PC-3 (cell line): ENCODE measurements around the gene MSH3. TPM values are rescaled to one million over a fixed set of nuclear protein-coding genes. Genes with fewer than 3 reads are reported as not detected.

Source experiments
- ATAC-seq: fragments of 200-7000 bp; cut with Tn5 transposase; 2 replicates; pipeline ENCODE4 v1.9.1; 2020; ENCODE audit warnings: mild to moderate bottlenecking, moderate library complexity
- BruUV-seq: library from RNA; stranded (reverse); fragments of 400-500 nt; replicated peaks from 2 replicates; lab custom pipeline; 2021; lab: Mats Ljungman, UMichigan
- CTCF ChIA-PET: fragments of 300-600 bp; sonication (Branson Sonifier 250); formaldehyde crosslinking; loops from one replicate; lab custom pipeline; 2022; ENCODE audit warnings: antibody characterized with exemption; lab: Charles Lee
- POLR2A ChIA-PET: fragments of 300-600 bp; sonication (Branson Sonifier 250); formaldehyde crosslinking; loops from one replicate; lab custom pipeline; 2022; ENCODE audit warnings: antibody characterized with exemption; ENCODE audit not compliant: unreplicated experiment; lab: Charles Lee
- DNase-seq: peaks from one replicate; pipeline ENCODE4 v3.0.0-alpha.2; 2015
- H2AFZ ChIP-seq: fragments of 300-600 bp; sonication (generic); 2 replicates; pipeline ENCODE4 v1.6.0; 2016; ENCODE audit warnings: antibody characterized with exemption, low read length
- H3F3A ChIP-seq: fragments of 300-600 bp; sonication (generic); one replicate; pipeline ENCODE4 v1.6.0; 2017; ENCODE audit warnings: antibody characterized with exemption, low read length, control low read depth, mild to moderate bottlenecking; ENCODE audit not compliant: unreplicated experiment
- H3K27ac ChIP-seq: fragments of 300-600 bp; sonication (generic); 2 replicates; pipeline ENCODE4 v1.5.1; 2016; ENCODE audit warnings: mild to moderate bottlenecking, low read length
- H3K27me3 ChIP-seq: fragments of 300-600 bp; sonication (generic); 2 replicates; pipeline ENCODE4 v1.6.1; 2016; ENCODE audit warnings: low read length, mixed read lengths
- H3K36me3 ChIP-seq: fragments of 300-600 bp; sonication (generic); 2 replicates; pipeline ENCODE4 v1.6.1; 2016; ENCODE audit warnings: low read depth, mixed run types, low read length, mixed read lengths
- H3K4me1 ChIP-seq: fragments of 300-600 bp; sonication (generic); 2 replicates; pipeline ENCODE4 v1.5.1; 2016; ENCODE audit warnings: low read length; ENCODE audit not compliant: insufficient read depth
- H3K4me2 ChIP-seq: fragments of 300-600 bp; sonication (generic); 2 replicates; pipeline ENCODE4 v1.6.0; 2016; ENCODE audit warnings: low read length
- H3K4me3 ChIP-seq: fragments of 300-600 bp; sonication (generic); 2 replicates; pipeline ENCODE4 v1.5.1; 2016; ENCODE audit warnings: mild to moderate bottlenecking, low read length, mixed read lengths
- H3K79me2 ChIP-seq: fragments of 300-600 bp; sonication (generic); 2 replicates; pipeline ENCODE4 v1.6.1; 2017; ENCODE audit warnings: low read length, mixed read lengths
- H3K9ac ChIP-seq: fragments of 300-600 bp; sonication (generic); 2 replicates; pipeline ENCODE4 v1.6.0; 2016; ENCODE audit warnings: mild to moderate bottlenecking, low read length
- H3K9me2 ChIP-seq: fragments of 300-600 bp; sonication (generic); replicated peaks from 2 replicates; pipeline ENCODE4 v1.6.1; 2016; ENCODE audit warnings: mixed run types, low read length, mixed read lengths
- H3K9me3 ChIP-seq: fragments of 300-600 bp; sonication (generic); 2 replicates; pipeline ENCODE4 v1.6.1; 2016; ENCODE audit warnings: low read length, mixed read lengths
- H4K20me1 ChIP-seq: fragments of 300-600 bp; sonication (generic); 2 replicates; pipeline ENCODE4 v1.6.1; 2016; ENCODE audit warnings: low read length, mixed read lengths
- EZH2 ChIP-seq: fragments of 300-600 bp; sonication (generic); IDR thresholded peaks from one replicate; pipeline ENCODE4 v1.6.1; 2017; ENCODE audit warnings: antibody characterized with exemption, mild to moderate bottlenecking, low read length; ENCODE audit not compliant: unreplicated experiment
- EZH2phosphoT487 ChIP-seq: fragments of 300-600 bp; sonication (generic); IDR thresholded peaks from 2 replicates; pipeline ENCODE4 v1.6.1; 2018; ENCODE audit warnings: mild to moderate bottlenecking, antibody characterized with exemption, low read length, borderline replicate concordance
- intact Hi-C: fragments of 100-400 bp; cut with micrococcal nuclease; formaldehyde crosslinking; loops from 2 replicates; pipeline ENCODE4 v1.9.0; 2023
- total RNA-seq: library from RNA; depleted of rRNA; stranded (reverse); fragments of >200 nt; gene quantifications from 2 replicates; pipeline ENCODE4 v1.2.3, GENCODE V29; 2014
- TF ChIP-seq, protein P1 (sequence below): fragments of 300-600 bp; sonication (generic); conservative IDR thresholded peaks from 2 replicates; pipeline ENCODE4 v1.5.1; 2017; ENCODE audit warnings: antibody characterized with exemption, low read depth, mild to moderate bottlenecking, low read length

MSH3 gene
- total RNA-seq, 1 experiment from 2014 or later, result 9.0 TPM

- no TSS peak for BruUV-seq
- ChIA-PET POLR2A (no interaction called here), CTCF (no interaction called here)
These were observed 138.9 kb downstream of the MSH3 start for GRCh38 chr5:80793354-80793753.

GRCh38 chr5:80796846-80797245 is 142.4 kb downstream of the MSH3 start:
- DNase-seq (no peak), ATAC-seq (no peak)
- H4K20me1 ChIP-seq, result no peaks in the 10 kb centered on the region
- H3K9me3 ChIP-seq, result no peaks in the 10 kb centered on the region
- no peaks in the 10 kb centered on the region for H3K4me1 ChIP-seq
- H2AFZ ChIP-seq, result no peak overlapping the region
- H3K9ac ChIP-seq, result no peak overlapping the region
- no TSS peak for BruUV-seq
- H3K4me3 ChIP-seq, result no peak overlapping the region
- no peaks in the 10 kb centered on the region for H3F3A ChIP-seq
- no peak overlapping the region for H3K27ac ChIP-seq
- TF ChIP-seq, protein P1, sequence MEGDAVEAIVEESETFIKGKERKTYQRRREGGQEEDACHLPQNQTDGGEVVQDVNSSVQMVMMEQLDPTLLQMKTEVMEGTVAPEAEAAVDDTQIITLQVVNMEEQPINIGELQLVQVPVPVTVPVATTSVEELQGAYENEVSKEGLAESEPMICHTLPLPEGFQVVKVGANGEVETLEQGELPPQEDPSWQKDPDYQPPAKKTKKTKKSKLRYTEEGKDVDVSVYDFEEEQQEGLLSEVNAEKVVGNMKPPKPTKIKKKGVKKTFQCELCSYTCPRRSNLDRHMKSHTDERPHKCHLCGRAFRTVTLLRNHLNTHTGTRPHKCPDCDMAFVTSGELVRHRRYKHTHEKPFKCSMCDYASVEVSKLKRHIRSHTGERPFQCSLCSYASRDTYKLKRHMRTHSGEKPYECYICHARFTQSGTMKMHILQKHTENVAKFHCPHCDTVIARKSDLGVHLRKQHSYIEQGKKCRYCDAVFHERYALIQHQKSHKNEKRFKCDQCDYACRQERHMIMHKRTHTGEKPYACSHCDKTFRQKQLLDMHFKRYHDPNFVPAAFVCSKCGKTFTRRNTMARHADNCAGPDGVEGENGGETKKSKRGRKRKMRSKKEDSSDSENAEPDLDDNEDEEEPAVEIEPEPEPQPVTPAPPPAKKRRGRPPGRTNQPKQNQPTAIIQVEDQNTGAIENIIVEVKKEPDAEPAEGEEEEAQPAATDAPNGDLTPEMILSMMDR, result no peak
- TF ChIP-seq EZH2phosphoT487 (no peak), EZH2 (no peak)
- CTCF ChIA-PET, result no interaction called here
- no peaks in the 10 kb centered on the region for H3K9me2 ChIP-seq
- H3K79me2 ChIP-seq, result no peaks in the 10 kb centered on the region
- peaks cover 8% of the 10 kb centered on the region; the same call in 1 of the 2 replicates for H3K36me3 ChIP-seq
- H3K27me3 ChIP-seq, result no peaks in the 10 kb centered on the region
- no peak overlapping the region for H3K4me2 ChIP-seq
- intact Hi-C loops, result no loop called here
- POLR2A ChIA-PET, result no interaction called here

More at GRCh38 chr5:80793354-80793753, 138.9 kb downstream of the MSH3 start:
- Histone ChIP-seq H3K4me3 (no peak overlapping the region), H3K9ac (no peak overlapping the region), H3K27me3 (no peaks in the 10 kb centered on the region), H3K36me3 (peaks cover 8% of the 10 kb centered on the region; the same call in 1 of the 2 replicates), H3K79me2 (no peaks in the 10 kb centered on the region), H3K27ac (no peak overlapping the region), H3K9me2 (no peaks in the 10 kb centered on the region), H3F3A (no peaks in the 10 kb centered on the region), H3K4me1 (no peaks in the 10 kb centered on the region), H3K4me2 (no peak overlapping the region), H3K9me3 (no peaks in the 10 kb centered on the region), H2AFZ (no peak overlapping the region), H4K20me1 (no peaks in the 10 kb centered on the region)
- DNase-seq, result peak; percentile 4
- no peak for ATAC-seq
- intact Hi-C loops, result no loop called here
- TF ChIP-seq EZH2 (no peak), EZH2phosphoT487 (no peak)
- TF ChIP-seq, protein P1, result no peak

DNA sequence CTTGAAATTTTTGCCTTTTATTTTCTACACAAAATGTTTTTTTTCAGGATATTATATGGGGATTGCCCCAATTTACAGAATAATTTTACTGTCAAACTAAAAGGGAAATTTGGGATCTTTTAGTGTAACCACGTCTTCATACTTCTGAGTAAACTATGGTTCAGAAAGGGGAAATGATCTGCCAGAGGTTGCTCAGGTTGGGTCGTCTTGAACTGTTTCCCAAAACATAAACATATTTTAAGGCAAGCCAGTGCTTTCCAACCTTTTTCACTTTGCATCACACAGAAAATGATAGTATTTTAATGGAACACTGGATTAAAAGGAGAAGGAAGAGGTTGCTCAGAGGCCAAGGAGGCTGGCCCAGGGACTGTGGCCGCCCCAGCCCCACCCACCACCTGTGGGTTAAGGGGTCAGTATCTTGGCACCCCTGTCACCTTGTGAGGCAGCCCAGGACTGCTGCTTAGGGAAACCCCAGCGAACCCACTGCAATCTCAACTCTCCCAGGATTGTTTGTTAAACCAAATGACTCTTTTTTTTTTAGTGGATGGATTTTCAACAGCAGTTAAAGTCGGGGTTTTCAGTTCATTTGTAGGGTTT is 143.1 kb downstream of the MSH3 start:
- Histone ChIP-seq H3K4me3 (no peak overlapping the region), H2AFZ (no peak overlapping the region), H3K79me2 (no peaks in the 10 kb centered on the region), H3K27me3 (no peaks in the 10 kb centered on the region), H3K9me2 (no peaks in the 10 kb centered on the region), H3K4me2 (no peak overlapping the region), H3K36me3 (peaks cover 8% of the 10 kb centered on the region; the same call in 1 of the 2 replicates), H3K4me1 (no peaks in the 10 kb centered on the region), H3F3A (no peaks in the 10 kb centered on the region), H3K27ac (no peak overlapping the region), H3K9ac (no peak overlapping the region), H4K20me1 (no peaks in the 10 kb centered on the region), H3K9me3 (no peaks in the 10 kb centered on the region)
- intact Hi-C loops, result no loop called here
- no peak for DNase-seq
- ChIA-PET CTCF (no interaction called here), POLR2A (no interaction called here)
- no peak for ATAC-seq
- TF ChIP-seq EZH2phosphoT487 (no peak), EZH2 (no peak)
- TF ChIP-seq, protein P1, result no peak
- BruUV-seq, result no TSS peak
